ENCODE results near the gene STPG4. TPM values are rescaled to one million over a fixed set of nuclear protein-coding genes. Genes with fewer than 3 reads are reported as not detected.
A peak's percentile ranks its signal among the peaks of the same experiment; 100 is the strongest.

The STPG4 gene
- total RNA-seq, 4 donors from 2014 or later, result 1.4 to 4.1 TPM; not detected in 2

DNA sequence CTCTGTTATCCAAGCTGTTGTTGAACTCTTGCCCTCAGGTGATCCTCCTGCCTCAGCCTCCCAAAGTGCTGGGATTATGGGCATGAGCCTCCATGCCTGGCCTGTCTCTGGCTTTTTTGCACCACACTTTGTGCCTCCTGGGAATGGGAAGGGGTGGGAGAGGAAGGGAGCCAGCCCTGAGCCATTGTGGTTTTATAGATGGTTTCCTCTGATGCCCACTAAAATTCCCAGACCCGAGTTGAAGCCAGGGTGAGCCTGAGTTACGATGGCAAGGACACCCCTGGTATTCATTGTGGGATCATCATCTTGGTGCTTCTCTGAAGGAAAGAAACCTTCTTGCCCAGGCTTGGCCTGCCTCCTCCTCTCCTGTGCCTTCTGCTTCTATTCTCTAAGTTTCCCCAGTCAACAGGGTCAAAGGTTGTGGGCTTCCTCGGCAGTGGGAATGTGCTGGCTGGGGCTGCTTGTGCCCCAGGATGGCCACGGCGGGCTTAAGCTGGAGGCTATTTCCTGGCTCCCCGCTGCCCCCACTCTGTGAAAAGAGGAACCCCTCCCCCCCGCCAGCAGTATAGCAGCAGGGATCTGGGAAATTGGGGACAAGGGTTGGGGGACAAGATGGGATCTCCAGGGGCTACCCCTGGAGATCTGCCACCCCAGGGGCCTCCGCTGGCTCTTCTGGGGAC is 106.2 kb downstream of the STPG4 start:
- intact Hi-C loops (cut with DNase I; ENCODE audit: low total_unique reads), result no loop called here

DNA sequence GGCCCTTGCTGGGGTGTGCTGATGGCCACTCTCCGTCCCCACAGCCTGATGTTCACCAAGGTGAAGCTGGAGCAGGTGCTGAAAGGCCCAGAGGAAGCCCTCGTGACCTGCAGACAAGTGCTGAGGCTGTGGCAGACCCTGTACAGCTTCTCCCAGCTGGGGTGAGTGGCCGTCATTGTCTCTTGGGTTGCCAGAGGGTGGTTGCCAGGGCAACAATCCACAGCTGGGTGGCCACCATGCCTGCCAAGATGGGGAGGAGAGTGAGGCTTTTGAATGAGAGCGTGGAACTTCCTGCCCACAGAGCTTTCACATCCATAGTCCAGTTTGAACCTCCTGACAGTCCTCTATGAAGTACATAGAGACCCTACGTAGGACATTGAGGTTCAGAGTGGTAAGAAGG is 108.8 kb downstream of the STPG4 start:
- intact Hi-C loops (cut with DNase I; ENCODE audit: low total_unique reads), result no loop called here
- H3K4me3 ChIP-seq (ENCODE audit: low read depth, poor library complexity, severe bottlenecking), result no peak overlapping the region
- WGBS, 2 donors, result 75 to 79% methylated on average over 5 of the region's 5 CpGs
- no peak for DNase-seq (ENCODE audit: low spot score in 2 of 2)
- TF ChIP-seq CTCF (IDR thresholded peaks at IDR 0.05) (no peak), POLR2A (IDR thresholded peaks at IDR 0.05) (no peak)

More for the DNA sequence above, 106.2 kb downstream of the STPG4 start:
- WGBS, 2 donors, result 79 to 85% methylated on average over 8 of the region's 8 CpGs
- no peak for TF ChIP-seq CTCF (IDR thresholded peaks at IDR 0.05)
- TF ChIP-seq POLR2A (IDR thresholded peaks at IDR 0.05), result no peak
- no peak overlapping the region for H3K4me3 ChIP-seq (ENCODE audit: low read depth, poor library complexity, severe bottlenecking)
- DNase-seq (ENCODE audit: low spot score in 2 of 2), result no peak

DNA sequence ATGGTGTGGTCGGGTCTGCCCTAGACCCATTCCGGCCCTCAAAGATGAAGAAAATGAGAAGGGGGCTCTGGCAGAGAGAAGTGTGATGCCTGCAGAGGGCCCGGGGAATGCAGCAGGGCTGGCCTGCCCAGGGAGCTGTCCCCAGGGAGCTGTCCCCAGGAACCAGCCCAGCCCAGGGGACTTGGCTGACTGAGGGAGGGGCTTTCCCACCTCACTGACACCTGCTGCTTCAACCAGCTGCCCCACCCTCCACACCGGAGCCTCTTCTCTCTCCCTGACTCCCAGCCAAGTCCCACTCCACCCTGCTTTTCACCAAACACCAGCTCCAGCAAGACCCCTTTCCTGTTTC is 111.2 kb downstream of the STPG4 start:
- 40 to 60% methylated on average over 4 of the region's 4 CpGs for WGBS, 2 donors
- no peak overlapping the region for H3K4me3 ChIP-seq (ENCODE audit: low read depth, poor library complexity, severe bottlenecking)
- no peak for DNase-seq (ENCODE audit: low spot score in 2 of 2)
- intact Hi-C loops (cut with DNase I; ENCODE audit: low total_unique reads), result no loop called here
- TF ChIP-seq POLR2A (IDR thresholded peaks at IDR 0.05), result no peak
- TF ChIP-seq CTCF (IDR thresholded peaks at IDR 0.05), result no peak

- TF ChIP-seq POLR2A (IDR thresholded peaks at IDR 0.05), result no peak
- 26 to 33% methylated on average over 8 of the region's 8 CpGs for WGBS, 2 donors
- intact Hi-C loops (cut with DNase I; ENCODE audit: low total_unique reads), result no loop called here
- no peak overlapping the region for H3K4me3 ChIP-seq (ENCODE audit: low read depth, poor library complexity, severe bottlenecking)
- peak; percentile 47 to 92 for DNase-seq (ENCODE audit: low spot score in 2 of 2)
Observed at GRCh38 chr2:47043142-47043890, 111.8 kb downstream of the STPG4 start.

DNA sequence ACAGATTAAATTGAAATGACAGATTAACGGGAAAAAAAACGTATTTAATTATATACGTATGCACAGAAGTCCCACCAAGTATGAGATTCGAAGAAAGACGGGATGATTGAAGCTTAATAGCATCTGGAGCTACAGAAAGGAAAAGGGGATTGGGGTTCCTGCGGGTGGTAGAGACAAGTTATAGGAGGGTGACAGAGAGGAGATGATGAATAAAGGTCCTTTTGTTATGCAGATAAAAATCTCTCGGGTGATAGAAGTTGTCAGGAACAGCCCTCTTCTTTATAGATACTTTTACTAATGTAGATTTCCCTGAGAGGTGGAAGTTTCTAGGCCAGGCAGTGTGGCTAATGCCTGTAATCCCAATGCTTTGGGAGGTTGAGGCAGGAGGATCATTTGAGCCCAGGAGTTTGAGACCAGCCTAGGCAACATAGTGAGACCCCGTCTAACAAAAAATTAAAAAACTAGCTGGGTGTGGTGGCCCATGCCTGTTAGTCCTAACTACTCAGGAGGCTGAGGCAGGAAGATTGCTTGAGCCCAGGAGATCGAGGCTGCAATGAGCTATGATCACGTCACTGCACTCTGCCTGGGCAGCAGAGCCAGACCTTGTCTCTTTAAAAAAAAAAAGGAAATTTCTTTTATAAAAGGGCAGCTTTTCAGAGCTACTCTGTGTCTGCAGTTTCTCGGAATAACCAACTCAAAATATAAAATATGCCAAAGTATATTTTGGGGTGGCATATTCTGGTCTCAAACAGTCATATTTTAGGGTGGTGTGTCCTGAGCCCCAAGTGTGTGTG is 113.0 kb downstream of the STPG4 start:
- intact Hi-C loops (cut with DNase I; ENCODE audit: low total_unique reads), result no loop called here
- TF ChIP-seq POLR2A (IDR thresholded peaks at IDR 0.05) (no peak), CTCF (IDR thresholded peaks at IDR 0.05) (no peak)
- DNase-seq (ENCODE audit: low spot score in 2 of 2), result no peak
- WGBS, 2 donors, result 76 to 79% methylated on average over 11 of the region's 11 CpGs
- no peak overlapping the region for H3K4me3 ChIP-seq (ENCODE audit: low read depth, poor library complexity, severe bottlenecking)

- 59 to 70% methylated on average over 7 to 8 of the region's 8 CpGs for WGBS, 2 donors
- DNase-seq (ENCODE audit: low spot score in 2 of 2), result no peak
- intact Hi-C loops (cut with DNase I; ENCODE audit: low total_unique reads), result no loop called here
- H3K4me3 ChIP-seq (ENCODE audit: low read depth, poor library complexity, severe bottlenecking), result no peak overlapping the region
- TF ChIP-seq CTCF (IDR thresholded peaks at IDR 0.05), result no peak
- no peak for TF ChIP-seq POLR2A (IDR thresholded peaks at IDR 0.05)
Observed at GRCh38 chr2:47041063-47041462, 114.0 kb downstream of the STPG4 start.

All from lower leg skin (tissue), 4 donors.